Measurements from ENCODE around the gene JAKMIP1.
A peak's percentile ranks its signal among the peaks of the same experiment; 100 is the strongest.

The JAKMIP1 gene

DNA sequence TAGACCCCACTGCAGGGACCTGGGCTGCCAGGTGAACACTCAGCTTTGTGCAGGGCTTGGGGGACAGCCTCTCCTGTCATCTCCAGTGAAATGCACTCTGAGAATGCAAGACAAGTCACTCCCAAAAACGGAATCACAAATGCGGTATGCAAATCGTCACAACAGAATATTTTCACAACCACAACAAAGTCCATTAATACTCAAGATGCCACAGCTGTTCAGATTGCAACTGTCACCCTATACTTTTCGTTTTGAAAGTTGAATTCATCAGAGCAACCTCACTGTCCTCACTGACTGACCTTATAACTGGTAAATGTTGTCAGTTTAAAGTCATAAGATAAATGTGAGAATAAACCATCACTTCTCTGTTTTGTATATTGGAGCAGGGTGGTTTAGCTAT, 16.6 kb downstream of the JAKMIP1 start:
- no peak for DNase-seq (ENCODE audit: extremely low read depth in 1 of 2, low read depth in 1 of 2)

DNA sequence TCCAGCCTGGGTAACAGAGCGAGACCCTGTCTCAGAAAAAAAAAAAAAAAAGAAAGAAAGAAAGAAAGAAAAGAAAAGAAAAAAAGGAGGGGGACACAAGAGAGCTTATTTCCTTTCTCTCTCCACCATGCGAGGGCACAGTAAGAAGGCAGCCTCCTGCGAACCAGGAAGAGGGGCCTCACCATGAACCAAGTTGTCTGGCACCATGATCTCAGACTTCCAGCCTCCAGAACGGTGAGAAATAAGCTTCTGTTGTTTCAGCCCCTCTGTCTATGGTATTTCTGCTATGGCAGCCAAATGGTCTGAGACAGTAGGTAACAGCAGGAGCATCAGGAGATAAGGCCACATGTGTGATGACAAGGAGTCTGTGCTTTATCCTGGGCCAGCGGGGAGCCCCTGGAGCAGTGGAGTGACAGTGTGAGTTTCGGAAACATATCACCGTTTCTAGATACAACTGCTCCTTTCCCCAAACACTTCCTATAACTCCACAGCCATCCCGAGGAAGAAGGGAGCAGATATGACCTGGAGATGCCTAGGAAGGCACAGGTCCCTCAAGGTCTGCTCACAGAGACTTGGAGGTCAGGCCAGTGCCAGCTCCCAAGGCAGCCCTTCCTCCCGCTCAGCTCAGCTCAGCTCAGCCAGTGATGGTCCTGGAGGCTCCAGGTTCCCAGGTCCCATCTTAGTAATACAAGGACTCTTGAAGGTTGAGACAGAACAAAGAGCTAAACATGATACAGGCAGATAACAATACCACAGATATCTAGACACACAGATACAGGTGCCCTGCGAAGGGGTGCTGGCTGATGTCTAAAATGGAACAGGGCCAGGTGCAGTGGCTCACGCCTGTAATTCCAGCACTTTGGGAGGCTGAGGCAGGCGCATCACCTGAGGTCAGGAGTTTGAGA, 17.7 kb downstream of the JAKMIP1 start:
- no peak for DNase-seq (ENCODE audit: extremely low read depth in 1 of 2, low read depth in 1 of 2)

DNA sequence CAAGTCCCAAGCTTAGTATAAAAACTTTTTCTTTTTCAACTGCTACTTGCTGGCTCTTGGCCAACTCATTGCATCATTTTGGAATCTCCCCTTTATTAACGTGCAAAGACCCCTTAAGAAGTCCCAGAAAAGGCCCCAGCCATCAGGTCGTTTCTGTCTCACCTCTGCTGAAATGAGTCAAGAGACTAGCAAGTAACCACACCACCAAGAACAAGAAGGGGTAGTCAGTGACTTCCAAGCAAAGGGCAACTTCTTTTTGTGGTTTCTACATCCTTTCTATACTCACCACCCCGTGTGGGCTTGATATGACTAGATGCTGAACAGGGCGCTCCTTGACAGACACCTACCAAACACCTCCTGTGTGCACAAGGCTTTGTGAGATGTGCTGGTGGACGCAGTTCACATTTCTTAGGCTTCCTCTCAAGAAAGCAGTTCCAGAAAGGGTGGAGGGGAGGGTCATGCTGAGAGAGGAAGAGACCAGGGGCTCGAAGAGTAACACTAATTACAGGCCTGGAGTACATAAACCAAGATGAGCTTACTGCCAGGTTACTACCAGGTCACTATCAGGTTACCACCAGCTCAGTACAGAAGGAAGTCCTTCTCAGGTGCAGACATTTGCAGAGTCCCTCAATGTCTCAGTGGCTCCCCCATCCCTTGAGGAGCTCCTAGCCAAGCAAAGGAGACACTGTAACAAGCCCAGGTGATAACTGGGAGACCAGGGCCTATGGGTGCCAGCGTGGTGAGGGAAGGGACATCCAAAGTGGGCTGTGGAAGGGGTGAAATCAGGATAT, 19.3 kb downstream of the JAKMIP1 start:
- DNase-seq (ENCODE audit: extremely low read depth in 1 of 2, low read depth in 1 of 2): peak in 1 of 2 donors; percentile 62

DNA sequence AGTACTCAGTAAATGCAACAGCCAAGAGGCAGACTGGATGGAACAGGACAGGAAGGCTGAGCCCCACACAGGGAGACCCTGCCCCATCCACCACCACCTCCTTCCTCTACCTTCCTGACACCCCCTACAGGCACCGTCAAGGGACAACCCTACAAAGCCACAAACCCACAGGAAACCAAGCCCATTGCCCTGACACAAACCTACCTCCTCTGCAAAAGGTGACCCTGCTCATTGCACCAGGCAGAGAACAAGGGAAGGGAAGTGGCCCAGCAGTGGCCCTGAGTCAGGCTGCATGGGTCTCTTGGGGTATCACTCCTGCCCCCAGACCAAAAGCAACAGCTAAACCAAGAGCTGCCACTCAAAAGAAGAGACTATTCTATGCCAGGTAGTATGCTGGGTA, 21.0 kb downstream of the JAKMIP1 start:
- DNase-seq (ENCODE audit: extremely low read depth in 1 of 2, low read depth in 1 of 2): peak in 1 of 2 donors; percentile 40

DNA sequence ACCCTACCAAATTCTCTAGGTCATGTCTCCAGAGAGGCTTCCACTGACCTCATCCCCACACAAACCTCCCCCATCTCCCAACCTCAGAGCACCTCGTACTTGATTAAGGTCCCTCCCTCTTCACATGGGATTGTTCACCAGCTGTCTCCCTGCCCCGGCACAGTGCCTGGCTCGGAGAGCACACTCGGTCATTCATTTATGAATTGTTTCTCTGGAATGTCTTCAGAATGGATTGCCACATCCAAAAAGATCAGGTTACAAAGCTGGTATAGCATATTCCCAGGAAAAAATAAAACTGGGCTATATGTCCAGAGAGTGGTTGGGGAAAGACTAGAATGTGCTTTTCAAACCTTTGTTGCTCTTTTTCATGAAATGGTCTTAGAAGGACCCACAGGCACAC, 21.6 kb downstream of the JAKMIP1 start:
- DNase-seq (ENCODE audit: extremely low read depth in 1 of 2, low read depth in 1 of 2): no peak

DNA sequence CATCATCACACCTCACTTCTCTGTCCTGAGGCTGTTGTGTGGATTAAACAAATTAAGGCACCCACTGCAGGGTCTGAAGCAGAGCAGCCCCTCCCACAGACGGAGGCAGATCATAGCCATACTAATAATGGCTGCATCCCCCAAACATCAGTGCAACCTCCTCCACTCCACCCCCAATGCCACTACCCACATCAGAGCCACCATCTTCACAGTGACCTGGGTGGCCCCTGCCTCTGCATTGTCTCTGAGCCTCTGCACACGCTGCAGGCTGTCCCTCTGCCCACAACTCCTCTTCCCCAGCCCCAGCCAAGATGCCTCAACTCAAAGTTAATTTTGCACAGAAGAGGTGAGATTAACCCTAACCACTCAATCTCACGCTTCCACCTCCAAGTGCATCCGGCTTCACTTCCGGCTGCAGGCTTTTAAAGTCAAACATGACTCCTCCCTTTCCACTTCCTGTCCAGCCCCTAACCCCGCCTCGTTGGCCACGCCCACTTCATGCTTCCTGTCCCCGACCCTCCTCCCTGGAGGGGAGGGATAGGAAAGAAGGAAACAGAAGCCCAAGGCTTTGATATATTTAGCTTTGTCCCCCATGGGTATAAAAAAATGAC, 22.7 kb downstream of the JAKMIP1 start:
- no peak for DNase-seq (ENCODE audit: extremely low read depth in 1 of 2, low read depth in 1 of 2)

DNA sequence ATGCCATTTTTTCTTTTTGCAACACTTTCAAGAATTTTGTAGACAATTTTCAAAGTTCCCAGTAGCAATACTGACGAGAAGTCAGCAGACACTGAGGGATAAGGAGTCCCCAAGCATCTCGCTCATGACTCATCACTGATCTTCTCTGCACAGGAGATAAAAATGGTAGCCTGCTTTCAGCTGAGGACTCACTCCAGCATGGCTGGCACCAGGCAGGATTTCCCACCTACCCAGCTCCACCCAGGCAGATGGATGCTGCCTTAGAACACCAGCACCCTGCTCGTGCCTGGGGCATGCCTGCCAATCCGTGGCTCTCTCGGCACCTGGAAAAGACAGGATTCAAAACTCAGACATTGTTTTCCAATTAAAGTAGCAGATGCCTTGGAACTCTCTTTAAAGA, 24.9 kb downstream of the JAKMIP1 start:
- DNase-seq (ENCODE audit: extremely low read depth in 1 of 2, low read depth in 1 of 2): no peak

DNA sequence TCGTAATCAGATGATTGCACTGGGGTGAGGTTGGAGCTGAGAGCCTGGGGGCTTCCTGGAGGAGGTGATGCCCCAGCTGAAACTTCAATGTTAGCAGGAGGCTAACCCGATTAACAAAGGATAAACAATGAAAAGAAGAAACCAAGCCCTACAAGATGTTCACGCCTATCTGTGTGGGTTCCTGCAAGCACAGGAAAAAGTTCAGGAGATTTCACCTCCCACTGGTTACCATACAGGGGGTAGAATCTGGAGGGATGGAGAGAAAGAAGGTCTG, 27.5 kb downstream of the JAKMIP1 start:
- DNase-seq (ENCODE audit: extremely low read depth in 1 of 2, low read depth in 1 of 2): no peak

DNA sequence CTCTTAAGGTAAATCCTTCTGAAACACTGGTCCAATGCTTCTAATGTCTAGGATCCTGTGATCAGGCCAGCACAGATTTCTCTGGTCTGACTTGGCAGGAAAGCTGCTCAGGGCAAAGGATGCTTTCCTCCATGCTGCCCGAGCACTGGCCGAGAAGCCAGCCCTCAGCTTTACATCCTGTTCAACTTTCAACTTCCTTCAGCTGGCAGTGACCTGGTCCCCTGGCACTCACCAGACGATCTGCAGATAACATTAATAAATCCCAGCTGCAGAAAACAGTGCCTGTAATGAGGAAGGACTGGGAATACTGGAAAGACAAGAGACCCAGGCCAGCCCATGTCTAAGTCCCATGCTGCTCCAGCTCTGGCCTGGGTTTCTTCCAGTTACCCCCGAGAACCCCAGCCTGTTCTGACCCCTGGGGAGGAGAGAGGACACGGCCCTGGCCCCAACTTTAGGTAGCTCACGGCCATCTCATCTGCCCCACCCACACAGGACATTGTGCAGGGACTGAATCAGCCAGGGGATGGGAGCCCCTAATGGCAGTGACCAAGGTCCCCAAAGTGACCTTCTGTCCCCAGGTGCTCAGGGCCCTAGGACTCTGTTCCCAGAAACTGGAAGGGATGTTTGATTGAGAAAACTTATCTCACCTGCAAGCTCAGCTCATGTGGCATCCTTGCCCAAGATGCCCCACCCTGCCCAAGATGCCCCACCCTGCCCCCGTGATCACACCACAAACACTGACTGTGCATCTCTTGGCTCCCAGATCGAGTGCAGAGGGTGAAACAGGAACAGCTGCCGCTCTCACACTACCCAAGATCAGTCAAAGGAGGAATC, 28.0 kb downstream of the JAKMIP1 start:
- no peak for DNase-seq (ENCODE audit: extremely low read depth in 1 of 2, low read depth in 1 of 2)

DNA sequence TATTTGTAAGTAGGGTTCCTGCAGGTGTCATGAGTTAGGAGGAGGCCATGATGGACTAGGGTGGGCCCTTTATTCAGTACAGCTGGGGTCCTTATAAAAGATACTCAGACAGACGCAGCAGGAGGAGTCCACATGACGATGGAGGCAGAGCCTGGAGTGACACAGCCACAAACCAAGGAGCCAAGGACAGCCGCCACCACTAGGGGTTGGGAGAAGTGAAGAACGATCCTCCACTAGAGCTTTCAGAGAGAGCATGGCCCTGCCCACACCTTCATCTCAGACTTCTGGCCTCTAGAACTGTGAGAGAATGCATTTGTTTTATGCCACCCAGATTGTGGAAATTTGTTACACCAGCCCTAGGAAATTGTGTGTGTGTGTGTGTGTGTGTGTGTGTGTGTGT, 31.1 kb downstream of the JAKMIP1 start:
- DNase-seq (ENCODE audit: extremely low read depth in 1 of 2, low read depth in 1 of 2): no peak

DNA sequence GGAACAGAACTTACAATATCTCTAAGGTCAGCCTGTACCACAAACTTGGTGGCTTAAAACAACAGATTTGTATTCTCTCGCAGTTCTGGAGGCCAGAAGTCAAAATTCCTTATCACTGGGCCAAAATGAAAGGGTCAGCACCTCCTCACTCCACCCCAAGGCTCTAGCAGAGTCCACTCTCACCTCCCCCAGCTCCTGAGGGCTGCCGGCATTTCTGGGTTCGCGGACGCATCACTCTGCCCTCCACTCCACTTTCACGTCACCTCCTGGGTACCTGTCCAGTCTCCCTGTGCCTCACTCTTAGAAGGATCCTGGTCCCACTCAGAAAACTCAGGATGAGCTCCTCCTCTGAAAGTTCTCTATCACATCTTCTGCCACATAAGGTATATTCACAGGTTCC, 34.6 kb downstream of the JAKMIP1 start:
- DNase-seq (ENCODE audit: extremely low read depth in 1 of 2, low read depth in 1 of 2): no peak

DNA sequence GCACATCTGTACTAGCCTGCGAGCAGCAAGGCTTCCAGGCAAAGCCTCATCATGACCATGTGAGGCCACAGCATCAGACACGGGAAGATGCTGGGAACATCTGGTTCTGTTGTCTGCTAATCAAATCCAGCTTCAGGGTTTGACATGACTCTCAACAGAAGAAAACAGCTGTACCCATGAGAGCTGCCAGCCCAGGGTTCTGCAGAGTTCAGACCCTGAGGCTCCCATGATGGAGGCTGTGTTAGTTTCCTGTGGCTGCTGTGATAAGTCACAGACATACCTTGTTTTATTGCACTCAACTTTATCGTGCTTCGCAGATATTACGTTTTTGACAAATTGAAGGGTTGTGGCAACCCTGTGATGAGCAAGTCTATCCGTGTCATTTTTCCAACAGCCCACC, 37.5 kb downstream of the JAKMIP1 start:
- no peak for DNase-seq (ENCODE audit: extremely low read depth in 1 of 2, low read depth in 1 of 2)

DNA sequence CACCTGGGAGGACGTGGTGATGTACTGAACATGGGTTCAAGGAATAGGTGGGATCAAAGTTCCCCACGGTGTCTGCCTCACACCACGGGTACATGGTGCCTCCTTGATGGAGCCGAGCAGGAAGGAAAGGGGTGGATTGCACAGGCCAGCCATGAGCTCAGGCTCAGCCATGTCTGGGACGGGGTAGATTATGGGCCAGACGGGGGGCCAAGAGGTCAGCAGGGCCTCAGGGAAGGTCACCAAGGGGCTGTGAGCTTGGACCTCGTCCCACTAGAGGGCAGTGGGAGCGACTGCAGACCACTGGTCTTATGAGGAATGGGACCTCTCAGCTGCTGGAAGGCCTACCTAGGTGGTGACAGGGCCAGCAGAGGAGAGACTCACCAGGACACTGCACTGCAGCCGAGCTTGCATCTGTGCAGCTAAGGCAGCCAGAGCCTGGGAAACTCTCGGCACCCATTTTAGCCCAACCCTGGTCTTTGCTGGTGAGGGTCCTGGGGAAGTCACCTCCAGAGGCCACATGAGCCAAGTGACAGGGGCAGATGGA, 38.4 kb downstream of the JAKMIP1 start:
- DNase-seq (ENCODE audit: extremely low read depth in 1 of 2, low read depth in 1 of 2): no peak

DNA sequence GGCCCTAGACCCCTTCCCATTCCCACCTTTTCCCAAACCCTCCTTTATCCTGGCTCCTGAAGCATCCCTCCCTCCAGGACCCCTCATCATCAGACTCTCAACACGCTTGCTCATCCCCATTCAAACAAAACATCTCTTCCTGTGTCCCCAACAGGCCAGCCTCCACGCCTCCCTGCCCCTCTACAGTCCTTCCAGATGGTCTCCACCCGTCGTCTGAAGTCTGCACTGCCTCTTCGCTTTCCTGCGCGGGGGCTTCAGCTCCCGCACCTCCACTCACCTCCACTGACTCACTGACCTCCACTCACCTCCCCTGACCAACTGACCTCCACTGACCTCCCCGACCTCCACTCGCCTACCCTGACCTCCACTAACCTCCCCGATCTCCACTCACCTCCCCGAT, 39.8 kb downstream of the JAKMIP1 start:
- DNase-seq (ENCODE audit: extremely low read depth in 1 of 2, low read depth in 1 of 2): no peak

DNA sequence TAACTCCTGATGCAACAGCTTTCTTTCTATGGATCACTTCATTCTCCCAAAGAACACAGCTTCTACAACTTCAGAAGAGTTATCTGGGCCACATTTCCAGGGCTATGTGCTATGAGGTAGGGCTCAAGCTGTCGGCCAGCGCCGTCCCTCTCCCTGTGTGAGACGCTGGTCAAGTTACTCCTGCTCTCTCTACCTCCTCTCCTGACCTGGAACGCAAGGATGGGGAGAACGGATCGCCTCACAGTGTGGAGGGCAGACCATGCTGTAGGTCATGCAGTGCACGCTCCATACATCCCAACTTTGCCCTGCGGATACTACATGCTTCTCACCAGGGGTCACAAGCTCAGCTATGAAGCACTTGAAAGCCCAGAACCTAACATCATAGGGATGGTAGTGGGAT, 42.4 kb downstream of the JAKMIP1 start:
- no peak for DNase-seq (ENCODE audit: extremely low read depth in 1 of 2, low read depth in 1 of 2)

DNA sequence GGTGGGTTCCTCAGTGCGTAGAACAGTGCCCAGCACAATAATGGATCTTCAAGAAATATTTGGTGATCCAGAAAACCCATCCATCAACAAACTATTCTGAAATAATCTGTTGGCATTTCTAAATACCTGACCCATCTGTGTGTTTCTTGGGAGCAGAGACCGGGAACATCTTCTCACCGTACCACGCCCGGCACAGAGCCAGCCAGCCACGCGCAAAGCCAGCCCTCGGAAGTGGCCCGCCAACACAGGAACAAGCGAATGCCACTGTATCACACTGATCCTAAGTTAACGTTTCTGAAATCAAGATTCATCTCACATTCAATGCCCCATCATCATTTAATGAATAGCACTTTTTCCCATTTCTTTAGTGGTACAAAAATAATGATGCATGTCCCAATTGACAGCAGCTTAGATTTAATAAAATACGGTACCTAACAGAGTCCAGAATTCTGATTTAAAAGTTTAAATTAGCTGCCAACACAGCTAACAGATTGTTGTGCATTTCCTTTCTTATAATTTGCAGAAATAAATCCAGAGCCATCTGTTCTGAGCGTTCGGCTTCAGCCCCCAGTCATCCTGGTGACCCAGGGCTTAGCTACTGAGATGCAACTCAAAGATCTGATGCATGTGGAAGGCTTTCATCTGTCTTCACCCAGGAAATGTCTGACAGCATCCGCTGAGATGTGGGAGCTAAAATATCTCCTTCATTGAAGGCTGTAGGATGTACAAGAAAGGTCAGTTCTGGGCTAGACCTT, 44.2 kb downstream of the JAKMIP1 start:
- no peak for DNase-seq (ENCODE audit: extremely low read depth in 1 of 2, low read depth in 1 of 2)

DNA sequence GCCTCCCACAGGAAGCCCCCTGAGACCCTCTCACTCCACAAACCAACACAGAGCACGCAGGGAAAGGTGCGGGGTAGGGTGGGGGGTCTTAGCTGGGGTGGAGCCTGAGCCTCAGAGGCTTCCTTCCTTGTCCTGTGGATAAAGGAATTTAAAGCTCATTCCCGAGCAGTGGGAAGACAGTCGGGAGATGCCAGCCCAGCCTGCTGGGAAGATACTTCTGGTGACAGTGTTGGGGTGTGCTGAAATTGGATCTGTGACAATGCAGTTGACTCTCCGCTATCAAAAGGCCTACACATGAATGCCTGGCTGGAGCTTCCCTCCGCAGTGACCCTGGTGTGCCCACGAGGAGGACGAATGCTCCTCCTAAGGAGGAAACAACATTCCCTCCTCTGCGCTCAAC, 45.5 kb downstream of the JAKMIP1 start:
- no peak for DNase-seq (ENCODE audit: extremely low read depth in 1 of 2, low read depth in 1 of 2)

DNA sequence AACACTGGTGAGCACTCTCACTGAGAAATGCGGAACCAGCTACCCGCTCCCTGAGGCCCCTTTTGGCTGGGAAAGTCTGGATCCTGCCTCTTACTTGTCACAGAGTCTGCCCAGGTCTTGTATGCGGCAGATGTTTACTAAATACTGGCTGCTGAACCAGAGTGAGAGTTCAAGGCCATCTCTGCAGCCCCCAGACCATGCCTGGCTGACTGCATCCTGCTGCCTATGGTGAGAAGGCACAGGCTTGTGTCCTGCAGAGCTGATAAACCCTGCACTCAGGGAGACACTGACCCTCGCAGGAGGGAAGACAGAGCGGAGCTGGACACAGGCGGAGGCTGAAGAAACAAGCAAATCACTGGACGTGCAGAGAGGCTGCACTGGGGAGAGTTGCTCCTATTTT, 46.5 kb downstream of the JAKMIP1 start:
- DNase-seq (ENCODE audit: extremely low read depth in 1 of 2, low read depth in 1 of 2): no peak

DNA sequence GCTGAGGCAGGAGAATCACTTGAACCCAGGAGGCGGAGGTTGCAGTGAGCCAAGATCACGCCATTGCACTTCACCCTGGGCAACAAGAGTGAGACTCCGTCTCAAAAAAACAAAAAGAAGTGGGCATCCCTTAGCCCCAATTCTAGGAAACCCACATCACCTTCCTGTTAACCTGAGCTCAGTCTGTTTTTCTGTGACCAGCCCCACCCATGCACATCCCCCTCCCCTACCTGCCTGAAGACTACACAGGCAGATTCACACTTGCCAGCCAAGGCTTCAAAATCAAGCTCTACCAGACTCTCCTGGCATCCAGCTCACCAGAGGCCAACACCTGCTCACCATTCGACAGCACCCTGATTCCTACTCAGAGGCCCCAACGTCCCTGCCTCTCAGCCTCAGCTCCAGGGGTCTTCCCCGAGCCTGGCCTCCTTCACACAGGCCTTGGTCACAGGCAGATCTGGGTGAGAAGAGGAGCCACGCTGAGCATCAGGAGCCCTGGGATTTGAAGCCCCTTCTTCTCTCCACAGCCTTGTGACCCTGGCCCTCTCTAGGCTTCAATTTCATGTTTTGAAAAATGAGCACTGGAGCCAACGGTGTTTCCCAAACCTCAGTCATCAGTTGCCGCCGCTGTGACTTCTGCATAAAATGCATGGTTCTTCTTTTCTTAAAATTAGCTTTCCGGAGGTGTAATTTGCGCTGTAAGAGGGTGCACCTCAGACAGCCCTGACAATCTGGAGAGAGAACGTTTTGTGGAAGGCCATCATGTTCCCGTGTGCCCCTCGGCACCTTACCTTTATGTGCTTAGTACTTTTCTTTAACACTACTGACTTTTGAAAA, 47.3 kb downstream of the JAKMIP1 start:
- DNase-seq (ENCODE audit: extremely low read depth in 1 of 2, low read depth in 1 of 2): no peak
